Activated T-cell treated with anti-CD3 and anti-CD28 coated beads, Interleukin-2, amount 50 U/mL, for 72 hours (primary cell): ENCODE results near the gene TNNT3. TPM values are rescaled to one million over a fixed set of nuclear protein-coding genes. Genes with fewer than 3 reads are reported as not detected.

Experiments used
- ATAC-seq, 2 donors: fragments of 150-1000 bp; cut with Tn5 transposase; replicated peaks in 1 of 2; 2 replicates each; pipeline ENCODE4 v1.10.0; 2021; ENCODE audit warnings: moderate library complexity in 2 of 2, mild to moderate bottlenecking in 1 of 2
- DNase-seq, 2 donors: peaks; one replicate each; pipeline ENCODE4 v3.0.0; 2021 to 2022; ENCODE audit warnings: mixed read lengths in 1 of 2
- H3K27ac Mint-ChIP-seq: one replicate; pipeline ENCODE4 v1.8.0; 2022; ENCODE audit warnings: mild to moderate bottlenecking, moderate library complexity, mixed read lengths
- H3K27me3 Mint-ChIP-seq: one replicate; pipeline ENCODE4 v1.8.0; 2022; ENCODE audit warnings: low read depth, mixed read lengths
- H3K36me3 Mint-ChIP-seq, 2 donors: one replicate each; pipeline ENCODE4 v1.8.0; 2022; ENCODE audit warnings: mixed read lengths in 2 of 2, mild to moderate bottlenecking in 1 of 2; ENCODE audit not compliant: insufficient read depth in 2 of 2
- H3K4me1 Mint-ChIP-seq: one replicate; pipeline ENCODE4 v1.8.0; 2022; ENCODE audit warnings: low read depth, mixed read lengths
- H3K4me3 Mint-ChIP-seq, 2 donors: one replicate each; pipeline ENCODE4 v1.8.0; 2022; ENCODE audit warnings: mild to moderate bottlenecking in 2 of 2, mixed read lengths in 2 of 2, moderate library complexity in 2 of 2
- H3K9me3 Mint-ChIP-seq, 2 donors: one replicate each; pipeline ENCODE4 v1.8.0; 2022; ENCODE audit warnings: mixed read lengths in 2 of 2
- total RNA-seq, 2 donors: library from RNA; stranded (reverse); gene quantifications; one replicate each; pipeline ENCODE4 v1.2.3, GENCODE V29; 2022

Gene TNNT3
- total RNA-seq, 2 donors from 2014 or later: 5.6 to 15.5 TPM

- DNase-seq: no peak
- Mint-ChIP-seq H3K4me3 (no peak overlapping the region), H3K36me3 (no peaks in the 10 kb centered on the region), H3K9me3 (no peaks in the 10 kb centered on the region), H3K27ac (no peak overlapping the region), H3K4me1 (no peaks in the 10 kb centered on the region), H3K27me3 (no peaks in the 10 kb centered on the region)
- no peak for ATAC-seq
Measured at GRCh38 chr11:1925373-1926155, 6.1 kb downstream of the TNNT3 start.

GRCh38 chr11:1926156-1927025, 6.9 kb downstream of the TNNT3 start:
- H3K27me3 Mint-ChIP-seq: peaks cover under 1% of the 10 kb centered on the region
- ATAC-seq (no peak), DNase-seq (no peak)
- no peaks in the 10 kb centered on the region for H3K36me3 Mint-ChIP-seq
- no peak overlapping the region for H3K27ac Mint-ChIP-seq
- no peaks in the 10 kb centered on the region for H3K9me3 Mint-ChIP-seq
- H3K4me1 Mint-ChIP-seq: no peaks in the 10 kb centered on the region
- H3K4me3 Mint-ChIP-seq: no peak overlapping the region

- ATAC-seq (no peak), DNase-seq (no peak)
- H3K27ac Mint-ChIP-seq: no peak overlapping the region
- no peaks in the 10 kb centered on the region for H3K36me3 Mint-ChIP-seq
- no peak overlapping the region for H3K4me3 Mint-ChIP-seq
- no peaks in the 10 kb centered on the region for H3K9me3 Mint-ChIP-seq
- peaks cover 9% of the 10 kb centered on the region for H3K27me3 Mint-ChIP-seq
- no peaks in the 10 kb centered on the region for H3K4me1 Mint-ChIP-seq
Measured at GRCh38 chr11:1927026-1927847, 7.7 kb downstream of the TNNT3 start.

- Mint-ChIP-seq H3K4me3 (no peak overlapping the region), H3K4me1 (no peaks in the 10 kb centered on the region), H3K27me3 (peaks cover 9% of the 10 kb centered on the region), H3K27ac (no peak overlapping the region), H3K36me3 (no peaks in the 10 kb centered on the region), H3K9me3 (no peaks in the 10 kb centered on the region)
- ATAC-seq (no peak), DNase-seq (no peak)
Measured at GRCh38 chr11:1927848-1928469, 8.5 kb downstream of the TNNT3 start.

- ATAC-seq (no peak), DNase-seq (no peak)
- Mint-ChIP-seq H3K36me3 (no peaks in the 10 kb centered on the region), H3K4me1 (no peaks in the 10 kb centered on the region), H3K4me3 (no peak overlapping the region), H3K9me3 (no peaks in the 10 kb centered on the region), H3K27ac (no peak overlapping the region), H3K27me3 (peaks cover 9% of the 10 kb centered on the region)
Measured at GRCh38 chr11:1928470-1928890, 9.0 kb downstream of the TNNT3 start.

GRCh38 chr11:1928891-1929541, 9.5 kb downstream of the TNNT3 start:
- no peaks in the 10 kb centered on the region for H3K4me1 Mint-ChIP-seq
- ATAC-seq (no peak), DNase-seq (no peak)
- no peaks in the 10 kb centered on the region for H3K9me3 Mint-ChIP-seq
- no peak overlapping the region for H3K27ac Mint-ChIP-seq
- peaks cover 9% of the 10 kb centered on the region for H3K27me3 Mint-ChIP-seq
- H3K4me3 Mint-ChIP-seq: no peak overlapping the region
- H3K36me3 Mint-ChIP-seq: no peaks in the 10 kb centered on the region

- DNase-seq (no peak), ATAC-seq (no peak)
- Mint-ChIP-seq H3K4me3 (no peak overlapping the region), H3K36me3 (no peaks in the 10 kb centered on the region), H3K9me3 (no peaks in the 10 kb centered on the region), H3K27me3 (peaks cover 9% of the 10 kb centered on the region), H3K27ac (no peak overlapping the region), H3K4me1 (no peaks in the 10 kb centered on the region)
Measured at GRCh38 chr11:1929621-1930461, 10.3 kb downstream of the TNNT3 start.

GRCh38 chr11:1930462-1930830, 10.9 kb downstream of the TNNT3 start:
- ATAC-seq: peak in 1 of 2 donors; percentile 20

GRCh38 chr11:1931341-1932104, 12.0 kb downstream of the TNNT3 start:
- DNase-seq: no peak
- Mint-ChIP-seq H3K36me3 (no peaks in the 10 kb centered on the region), H3K9me3 (no peaks in the 10 kb centered on the region), H3K27me3 (peaks cover 9% of the 10 kb centered on the region), H3K4me1 (no peaks in the 10 kb centered on the region), H3K27ac (no peak overlapping the region), H3K4me3 (no peak overlapping the region)
- ATAC-seq: no peak

More at GRCh38 chr11:1930462-1930830, 10.9 kb downstream of the TNNT3 start:
- Mint-ChIP-seq H3K4me1 (no peaks in the 10 kb centered on the region), H3K27ac (no peak overlapping the region), H3K36me3 (no peaks in the 10 kb centered on the region), H3K9me3 (no peaks in the 10 kb centered on the region), H3K4me3 (no peak overlapping the region), H3K27me3 (peaks cover 9% of the 10 kb centered on the region)
- DNase-seq: no peak

- ATAC-seq (no peak), DNase-seq (no peak)
- H3K36me3 Mint-ChIP-seq: no peaks in the 10 kb centered on the region
- no peaks in the 10 kb centered on the region for H3K4me1 Mint-ChIP-seq
- peaks cover 9% of the 10 kb centered on the region for H3K27me3 Mint-ChIP-seq
- no peak overlapping the region for H3K4me3 Mint-ChIP-seq
- no peaks in the 10 kb centered on the region for H3K9me3 Mint-ChIP-seq
- H3K27ac Mint-ChIP-seq: no peak overlapping the region
Measured at GRCh38 chr11:1932105-1932480, 12.6 kb downstream of the TNNT3 start.

- Mint-ChIP-seq H3K27ac (no peak overlapping the region), H3K4me1 (no peaks in the 10 kb centered on the region), H3K27me3 (peaks cover 9% of the 10 kb centered on the region), H3K36me3 (no peaks in the 10 kb centered on the region), H3K4me3 (no peak overlapping the region), H3K9me3 (no peaks in the 10 kb centered on the region)
- no peak for ATAC-seq
- DNase-seq: no peak
Measured at GRCh38 chr11:1932681-1933080, 13.2 kb downstream of the TNNT3 start.
